ENCODE data around the gene MARCHF3.
"Not testable (repeated sequence)": the region's sequence is repeated elsewhere in the genome, so short reads cannot be mapped to it uniquely, and the experiment has no call there.

Gene MARCHF3

GRCh38 chr5:126911986-126912385, 118.4 kb downstream of the MARCHF3 start:
- DNase-seq, result no peak

- DNase-seq, result no peak
Observed at GRCh38 chr5:126909856-126910255, 120.5 kb downstream of the MARCHF3 start.

GRCh38 chr5:126904407-126904806, 126.0 kb downstream of the MARCHF3 start:
- not testable (repeated sequence) for DNase-seq

GRCh38 chr5:126900796-126901195, 129.6 kb downstream of the MARCHF3 start:
- DNase-seq, result no peak

DNA sequence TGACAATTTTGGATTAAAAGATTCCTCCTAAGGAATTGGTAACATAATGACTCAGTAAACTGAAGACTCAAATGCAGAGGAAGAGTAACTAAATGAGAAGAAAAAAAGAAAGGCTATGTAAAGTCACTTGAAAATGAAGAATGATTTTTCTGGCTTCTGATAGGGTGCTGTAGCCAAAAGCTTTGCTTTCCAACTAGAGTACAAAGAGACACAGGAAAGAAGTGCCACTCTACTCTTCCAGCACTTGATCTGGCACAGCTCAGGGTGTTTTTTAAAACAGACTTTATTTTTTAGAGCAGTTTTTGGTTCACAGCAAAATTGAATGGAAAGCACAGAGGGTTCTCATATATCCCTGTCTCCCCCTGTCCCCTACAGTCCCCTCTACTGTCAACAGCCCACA, 130.9 kb downstream of the MARCHF3 start:
- DNase-seq, result no peak

DNA sequence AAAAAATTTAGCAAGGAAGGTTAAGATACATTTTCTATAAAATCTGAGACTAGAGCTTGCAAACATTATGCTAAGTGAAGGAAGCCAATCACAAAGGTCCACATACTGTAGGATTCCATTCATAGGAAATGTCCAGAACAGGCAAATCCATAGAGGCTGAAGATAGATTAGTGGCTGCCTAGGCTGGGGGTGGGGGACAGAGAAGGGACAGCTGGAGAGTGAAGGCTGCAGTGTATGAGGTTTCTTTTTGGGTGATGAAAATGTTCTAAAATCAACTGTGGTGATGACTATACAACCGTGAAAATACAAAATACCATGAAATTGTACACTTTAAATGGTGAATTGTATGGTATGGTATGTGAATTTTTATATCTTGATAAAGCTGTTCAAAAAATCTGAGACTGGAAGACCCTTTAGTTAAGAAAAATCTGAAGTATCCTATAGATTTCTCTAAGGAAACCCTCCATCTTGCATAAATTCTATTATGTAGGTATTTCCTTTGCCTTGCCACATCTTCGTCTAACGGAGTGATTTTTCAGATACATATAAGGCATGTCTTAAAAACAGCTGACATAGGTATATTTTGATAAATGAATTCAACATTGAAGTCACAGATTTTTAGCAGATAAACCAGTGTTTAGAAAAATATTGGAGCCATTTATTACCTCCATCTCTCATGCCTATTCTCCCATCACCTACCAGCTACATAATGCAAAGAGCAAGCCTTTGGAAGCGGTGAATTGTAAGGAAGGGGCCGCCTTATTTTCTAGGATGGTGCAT, 132.3 kb downstream of the MARCHF3 start:
- DNase-seq, result no peak

DNA sequence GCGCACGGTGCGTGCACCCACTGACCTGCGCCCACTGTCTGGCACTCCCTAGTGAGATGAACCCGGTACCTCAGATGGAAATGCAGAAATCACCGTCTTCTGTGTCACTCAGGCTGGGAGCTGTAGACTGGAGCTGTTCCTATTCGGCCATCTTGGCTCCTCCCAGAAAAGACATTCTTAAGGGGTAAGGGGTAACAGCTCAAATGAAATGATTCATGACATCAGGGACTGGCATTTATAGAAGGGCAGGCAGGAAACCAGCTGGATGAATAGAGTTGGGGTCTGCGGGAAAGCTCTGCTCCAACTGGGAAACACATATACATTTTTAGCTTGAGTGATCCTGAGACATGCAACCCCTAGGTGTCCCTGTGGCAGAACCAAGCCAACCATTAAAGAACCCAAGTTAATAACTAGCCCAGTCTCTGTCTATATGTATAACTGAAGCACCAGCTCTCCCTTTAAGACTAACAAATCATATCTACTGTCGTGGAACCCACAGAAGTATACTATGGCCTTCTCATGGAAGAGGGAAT, 134.1 kb downstream of the MARCHF3 start:
- no peak for DNase-seq

DNA sequence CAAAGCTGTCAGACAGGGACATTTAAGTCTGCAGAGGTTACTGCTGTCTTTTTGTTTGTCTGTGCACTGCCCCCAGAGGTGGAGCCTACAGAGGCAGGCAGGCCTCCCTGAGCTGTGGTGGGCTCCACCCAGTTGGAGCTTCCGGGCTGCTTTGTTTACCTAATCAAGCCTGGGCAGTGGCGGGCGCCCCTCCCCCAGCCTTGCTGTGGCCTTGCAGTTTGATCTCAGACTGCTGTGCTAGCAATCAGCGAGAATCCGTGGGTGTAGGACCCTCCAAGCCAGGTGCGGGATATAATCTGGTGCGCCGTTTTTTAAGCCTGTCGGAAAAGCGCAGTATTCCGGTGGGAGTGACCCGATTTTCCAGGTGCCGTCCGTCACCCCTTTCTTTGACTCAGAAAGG, 134.6 kb downstream of the MARCHF3 start:
- DNase-seq, result not testable (repeated sequence)

GRCh38 chr5:126890414-126890813, 139.9 kb downstream of the MARCHF3 start:
- DNase-seq, result not testable (repeated sequence)

DNA sequence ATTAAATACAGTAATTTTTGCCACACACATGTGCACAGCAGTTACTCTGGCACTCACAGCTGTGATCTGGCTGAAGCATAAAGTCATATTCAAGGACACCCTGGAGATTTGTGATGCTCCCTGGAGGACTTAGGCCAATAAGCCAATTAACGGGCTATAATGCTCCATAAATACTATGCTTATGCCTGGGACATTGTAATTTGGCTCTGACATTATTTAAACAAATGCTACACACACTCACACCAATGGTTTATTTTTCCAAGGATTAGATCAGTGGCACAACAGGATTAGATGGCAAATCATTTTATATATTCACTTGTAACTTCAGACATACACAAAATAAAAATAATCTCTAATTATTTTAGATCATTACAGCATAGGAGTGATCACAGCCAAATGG, 142.2 kb downstream of the MARCHF3 start:
- DNase-seq, result no peak

GRCh38 chr5:126884269-126884819, 146.0 kb downstream of the MARCHF3 start:
- DNase-seq, result no peak

GRCh38 chr5:126883564-126884245, 146.7 kb downstream of the MARCHF3 start:
- no peak for DNase-seq

GRCh38 chr5:126881821-126882600, 148.3 kb downstream of the MARCHF3 start:
- DNase-seq, result no peak

- no peak for DNase-seq
Observed at GRCh38 chr5:126878634-126879033, 151.7 kb downstream of the MARCHF3 start.

DNA sequence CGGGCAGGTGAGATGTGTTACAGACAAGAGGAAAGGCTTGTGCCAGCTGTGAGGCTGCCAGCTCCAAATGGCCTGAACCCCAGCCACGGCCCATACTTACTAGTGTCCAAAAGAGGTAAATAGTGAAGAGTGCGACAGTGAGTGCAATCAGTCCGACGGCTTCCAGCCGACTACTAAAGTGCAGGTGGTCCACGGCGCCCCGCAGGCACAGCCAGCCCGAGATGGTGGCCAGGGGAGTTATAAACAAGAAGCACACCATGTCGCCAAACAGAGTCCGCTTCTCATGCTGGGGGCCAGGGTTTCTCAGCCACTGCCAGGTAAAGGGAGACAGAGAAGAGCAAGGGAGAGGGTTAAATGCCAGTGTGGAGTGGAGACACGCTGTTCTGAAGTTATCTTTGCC, 152.3 kb downstream of the MARCHF3 start:
- no peak for DNase-seq

DNA sequence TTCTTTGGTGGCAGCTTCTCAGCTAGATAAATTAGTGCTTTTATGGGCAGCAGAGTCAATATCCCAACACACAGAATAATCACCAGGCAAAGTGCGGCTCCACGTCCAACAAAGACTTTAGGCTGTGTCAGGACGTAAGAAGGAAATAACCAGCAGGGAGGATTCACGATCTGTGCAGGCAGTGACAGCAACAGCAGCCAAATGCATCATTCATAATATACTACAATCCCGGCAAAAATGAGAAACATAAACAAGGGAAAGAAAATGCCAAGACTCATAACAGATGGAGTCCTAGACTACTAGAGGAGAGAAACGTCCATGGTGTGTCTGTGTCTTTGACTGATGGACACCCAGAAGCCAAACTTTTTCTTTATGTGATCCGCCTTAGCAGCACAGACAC, 152.8 kb downstream of the MARCHF3 start:
- no peak for DNase-seq

GRCh38 chr5:126875303-126875785, 155.0 kb downstream of the MARCHF3 start:
- DNase-seq, result no peak

DNA sequence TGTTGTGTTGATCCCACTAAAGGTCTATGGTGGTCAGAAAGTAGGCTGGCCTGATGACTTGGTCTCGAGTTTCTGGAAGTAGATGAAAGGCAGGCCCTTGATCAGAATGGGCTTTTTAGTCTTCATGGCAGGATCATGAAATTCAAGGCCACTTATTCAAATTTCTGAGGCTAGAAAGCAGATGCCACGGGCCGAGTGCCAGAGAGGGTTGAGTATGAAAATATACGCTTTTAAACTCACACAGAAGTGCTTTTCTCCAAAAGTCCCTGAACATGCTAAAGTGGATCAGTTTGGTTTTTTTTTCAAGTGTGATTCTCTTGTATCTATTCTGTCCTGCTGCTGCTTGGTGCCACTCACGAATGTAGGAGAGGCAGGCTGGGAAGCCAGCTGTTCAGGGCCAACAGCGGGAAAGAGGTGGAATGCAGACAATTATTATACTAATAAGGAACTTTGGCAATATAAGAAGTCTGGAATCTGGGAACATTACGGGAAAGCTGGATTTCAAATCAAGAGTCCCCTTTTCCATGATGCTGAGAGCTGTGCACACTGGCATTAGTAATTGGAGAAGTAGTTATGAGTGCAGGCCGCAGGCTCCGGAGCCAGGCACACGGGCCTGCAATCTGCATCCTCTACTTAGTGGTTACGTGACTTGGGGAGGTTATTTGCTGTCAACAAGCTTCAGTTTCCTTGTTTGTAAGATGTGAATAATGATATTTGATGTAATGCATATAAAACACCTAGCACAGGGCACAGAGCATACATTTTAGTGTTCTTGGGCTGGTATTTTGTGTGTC, 157.6 kb downstream of the MARCHF3 start:
- DNase-seq, result no peak

- no peak for DNase-seq
Observed at GRCh38 chr5:126871441-126871840, 158.9 kb downstream of the MARCHF3 start.

GRCh38 chr5:126869005-126869451, 161.3 kb downstream of the MARCHF3 start:
- peak; percentile 28 for DNase-seq

- DNase-seq, result no peak
Observed at GRCh38 chr5:126868338-126869004, 161.9 kb downstream of the MARCHF3 start.
